ENCODE measurements around the gene GPR143.

GPR143 gene

DNA sequence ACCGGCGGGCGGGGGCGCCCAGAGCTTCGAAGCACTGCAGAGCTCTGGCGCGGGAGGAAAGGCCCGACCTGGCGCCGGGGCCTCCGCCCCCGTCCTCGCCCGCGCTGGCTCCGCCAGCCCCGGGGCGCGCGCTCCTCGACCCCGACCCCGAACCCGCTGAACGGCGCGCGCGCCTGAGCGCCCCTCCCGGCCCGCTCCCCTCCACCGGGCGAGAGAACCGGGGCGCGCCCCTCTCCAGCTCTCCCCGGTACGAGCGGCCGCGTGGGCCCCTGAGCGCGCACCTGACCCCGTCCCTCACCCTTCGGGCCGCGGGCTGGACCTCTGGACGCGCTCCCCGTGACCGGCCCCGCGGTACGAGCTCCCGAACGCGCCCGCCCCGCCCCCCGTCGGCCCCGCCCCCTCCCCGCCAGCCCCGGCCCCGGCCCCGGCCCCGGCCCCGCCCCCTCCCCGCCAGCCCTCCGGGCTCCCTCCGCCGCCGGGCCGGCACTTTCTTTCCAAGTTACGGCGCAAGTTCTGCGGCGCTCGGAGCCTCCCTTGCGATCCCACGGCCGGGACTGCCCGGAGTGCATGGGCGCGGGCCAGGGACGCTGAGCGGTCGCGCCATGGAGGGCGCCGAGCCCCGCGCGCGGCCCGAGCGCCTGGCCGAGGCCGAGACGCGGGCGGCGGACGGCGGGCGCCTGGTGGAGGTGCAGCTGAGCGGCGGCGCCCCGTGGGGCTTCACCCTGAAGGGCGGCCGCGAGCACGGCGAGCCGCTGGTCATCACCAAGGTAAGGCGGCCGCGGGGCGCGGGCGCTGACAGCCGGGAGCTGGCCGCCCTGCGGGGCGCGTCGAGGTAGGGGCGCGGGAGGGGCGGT is 20.5 kb upstream of the GPR143 start, which contains the start of gene SHROOM2:
TSS of gene SHROOM2 (plus strand) at position 486 of the 854 bp plus-strand sequence. CDS start at position 603, 117 bp downstream.
- no peak for DNase-seq
- Histone ChIP-seq H3K9me3 (ENCODE audit: insufficient read depth, low read length, severe bottlenecking) (no peaks in the 10 kb centered on the region), H3K27ac (ENCODE audit: low read length) (no peak within 1 kb of the TSS), H4K20me1 (ENCODE audit: insufficient read depth, low read length) (no peaks in the 10 kb centered on the region), H3K4me2 (ENCODE audit: insufficient read depth, low read length) (no peak within 1 kb of the TSS), H3K9ac (ENCODE audit: low read depth, low read length) (no peak within 1 kb of the TSS), H3K4me3 (ENCODE audit: low read depth in 1 of 2, low read length in 2 of 2) (no peak within 1 kb of the TSS), H3K27me3 (ENCODE audit: insufficient read depth, low read length, poor library complexity) (no peaks in the 10 kb centered on the region), H3K79me2 (ENCODE audit: insufficient read depth, low read length) (no peaks in the 10 kb centered on the region), H2AFZ (ENCODE audit: low read depth, low read length) (no peak within 1 kb of the TSS), H3K4me1 (ENCODE audit: insufficient read depth, low read length) (no peaks in the 10 kb centered on the region), H3K36me3 (ENCODE audit: insufficient read depth, low read length) (no peaks in the 10 kb centered on the region)
- TF ChIP-seq, protein P1, sequence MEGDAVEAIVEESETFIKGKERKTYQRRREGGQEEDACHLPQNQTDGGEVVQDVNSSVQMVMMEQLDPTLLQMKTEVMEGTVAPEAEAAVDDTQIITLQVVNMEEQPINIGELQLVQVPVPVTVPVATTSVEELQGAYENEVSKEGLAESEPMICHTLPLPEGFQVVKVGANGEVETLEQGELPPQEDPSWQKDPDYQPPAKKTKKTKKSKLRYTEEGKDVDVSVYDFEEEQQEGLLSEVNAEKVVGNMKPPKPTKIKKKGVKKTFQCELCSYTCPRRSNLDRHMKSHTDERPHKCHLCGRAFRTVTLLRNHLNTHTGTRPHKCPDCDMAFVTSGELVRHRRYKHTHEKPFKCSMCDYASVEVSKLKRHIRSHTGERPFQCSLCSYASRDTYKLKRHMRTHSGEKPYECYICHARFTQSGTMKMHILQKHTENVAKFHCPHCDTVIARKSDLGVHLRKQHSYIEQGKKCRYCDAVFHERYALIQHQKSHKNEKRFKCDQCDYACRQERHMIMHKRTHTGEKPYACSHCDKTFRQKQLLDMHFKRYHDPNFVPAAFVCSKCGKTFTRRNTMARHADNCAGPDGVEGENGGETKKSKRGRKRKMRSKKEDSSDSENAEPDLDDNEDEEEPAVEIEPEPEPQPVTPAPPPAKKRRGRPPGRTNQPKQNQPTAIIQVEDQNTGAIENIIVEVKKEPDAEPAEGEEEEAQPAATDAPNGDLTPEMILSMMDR (IDR thresholded peaks at IDR 0.05; ENCODE audit: borderline replicate concordance, extremely low read depth, low read length, poor library complexity, severe bottlenecking), result no peak
- no peak for TF ChIP-seq EZH2 (IDR thresholded peaks at IDR 0.05; ENCODE audit: borderline replicate concordance, low read depth, low read length, severe bottlenecking)
- ATAC-seq (ENCODE audit: insufficient read depth, low read depth), result no peak

DNA sequence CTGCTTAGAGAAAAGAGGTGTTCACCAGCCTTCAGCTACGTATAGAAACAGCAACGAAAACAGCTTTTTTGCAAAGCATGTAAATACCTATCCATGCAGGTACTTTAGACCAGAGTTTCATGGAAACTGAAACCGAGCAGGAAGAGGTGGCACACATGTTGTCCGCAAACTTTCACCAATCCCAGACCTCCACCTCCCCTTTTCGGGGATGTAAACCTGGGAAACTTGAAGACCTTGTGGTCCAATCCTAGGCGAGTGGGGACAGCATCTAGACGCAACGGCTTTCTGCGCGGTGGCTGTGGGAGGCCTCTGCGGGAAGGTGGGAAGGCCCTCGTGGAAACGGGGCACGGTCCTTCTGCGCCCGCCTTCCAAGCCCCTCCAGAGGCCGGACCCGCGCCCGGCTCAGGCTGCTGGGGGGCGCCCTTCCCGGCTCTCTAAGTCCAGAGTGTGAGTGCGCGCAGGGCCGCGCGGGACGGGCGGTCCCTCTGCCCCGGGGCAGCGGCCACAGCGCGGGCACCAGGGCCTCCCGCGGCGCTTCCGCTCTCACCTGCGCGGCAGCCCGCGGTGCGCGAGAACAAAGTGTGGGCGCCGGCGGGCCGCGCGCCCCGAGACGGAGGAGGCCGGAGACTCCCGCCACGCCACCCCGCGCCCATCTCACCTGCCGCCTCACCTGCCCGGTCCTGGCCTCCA is 19.8 kb upstream of the GPR143 start:
- Histone ChIP-seq H3K27me3 (ENCODE audit: insufficient read depth, low read length, poor library complexity) (no peaks in the 10 kb centered on the region), H3K36me3 (ENCODE audit: insufficient read depth, low read length) (no peaks in the 10 kb centered on the region), H3K4me1 (ENCODE audit: insufficient read depth, low read length) (no peaks in the 10 kb centered on the region), H3K4me2 (ENCODE audit: insufficient read depth, low read length) (no peak overlapping the region), H4K20me1 (ENCODE audit: insufficient read depth, low read length) (no peaks in the 10 kb centered on the region), H2AFZ (ENCODE audit: low read depth, low read length) (no peak overlapping the region), H3K4me3 (ENCODE audit: low read depth in 1 of 2, low read length in 2 of 2) (no peak overlapping the region), H3K9ac (ENCODE audit: low read depth, low read length) (no peak overlapping the region), H3K27ac (ENCODE audit: low read length) (no peak overlapping the region), H3K9me3 (ENCODE audit: insufficient read depth, low read length, severe bottlenecking) (no peaks in the 10 kb centered on the region), H3K79me2 (ENCODE audit: insufficient read depth, low read length) (no peaks in the 10 kb centered on the region)
- TF ChIP-seq EZH2 (IDR thresholded peaks at IDR 0.05; ENCODE audit: borderline replicate concordance, low read depth, low read length, severe bottlenecking), result no peak
- TF ChIP-seq, protein P1 (IDR thresholded peaks at IDR 0.05; ENCODE audit: borderline replicate concordance, extremely low read depth, low read length, poor library complexity, severe bottlenecking), result no peak
- ATAC-seq (ENCODE audit: insufficient read depth, low read depth) (no peak), DNase-seq (no peak)

DNA sequence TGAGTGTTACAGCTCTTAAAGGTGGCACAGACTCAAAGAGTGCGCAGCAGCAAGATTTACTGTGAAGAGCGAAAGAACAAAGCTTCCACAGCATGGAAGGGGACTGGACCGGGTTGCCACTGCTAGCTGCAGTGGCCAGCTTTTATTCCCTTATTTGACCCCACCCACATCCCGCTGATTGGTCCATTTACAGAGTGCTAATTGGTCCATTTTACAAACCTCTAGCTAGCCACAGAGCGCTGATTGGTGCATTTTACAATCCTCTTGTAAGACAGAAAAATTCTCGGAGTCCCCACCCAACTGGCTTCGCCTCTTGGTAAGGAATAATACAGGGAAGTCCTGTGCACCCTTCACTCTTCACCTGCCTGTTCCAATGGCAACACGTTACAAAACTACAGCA is 18.7 kb upstream of the GPR143 start:
- Histone ChIP-seq H3K36me3 (ENCODE audit: insufficient read depth, low read length) (no peaks in the 10 kb centered on the region), H3K4me2 (ENCODE audit: insufficient read depth, low read length) (no peak overlapping the region), H3K79me2 (ENCODE audit: insufficient read depth, low read length) (no peaks in the 10 kb centered on the region), H3K4me1 (ENCODE audit: insufficient read depth, low read length) (no peaks in the 10 kb centered on the region), H4K20me1 (ENCODE audit: insufficient read depth, low read length) (no peaks in the 10 kb centered on the region), H3K27me3 (ENCODE audit: insufficient read depth, low read length, poor library complexity) (no peaks in the 10 kb centered on the region), H3K9ac (ENCODE audit: low read depth, low read length) (no peak overlapping the region), H2AFZ (ENCODE audit: low read depth, low read length) (no peak overlapping the region), H3K4me3 (ENCODE audit: low read depth in 1 of 2, low read length in 2 of 2) (no peak overlapping the region), H3K27ac (ENCODE audit: low read length) (no peak overlapping the region), H3K9me3 (ENCODE audit: insufficient read depth, low read length, severe bottlenecking) (no peaks in the 10 kb centered on the region)
- no peak for TF ChIP-seq EZH2 (IDR thresholded peaks at IDR 0.05; ENCODE audit: borderline replicate concordance, low read depth, low read length, severe bottlenecking)
- TF ChIP-seq, protein P1 (IDR thresholded peaks at IDR 0.05; ENCODE audit: borderline replicate concordance, extremely low read depth, low read length, poor library complexity, severe bottlenecking), result no peak
- DNase-seq, result no peak
- no peak for ATAC-seq (ENCODE audit: insufficient read depth, low read depth)
